KMS-11 (cell line): ENCODE measurements around the gene CRYL1.

Source experiments
- H2AFZ ChIP-seq: fragments of 200-600 bp; sonication (generic); 2 replicates; pipeline ENCODE4 v1.6.1; 2016; ENCODE audit warnings: antibody characterized with exemption, mixed run types, low read depth
- H3K27ac ChIP-seq: fragments of 200-600 bp; sonication (generic); 2 replicates; pipeline ENCODE4 v1.6.1; 2016; ENCODE audit warnings: mild to moderate bottlenecking, mixed run types
- H3K27me3 ChIP-seq: fragments of 200-600 bp; sonication (generic); 2 replicates; pipeline ENCODE4 v1.6.1; 2017; ENCODE audit warnings: mild to moderate bottlenecking, low read depth, mixed run types, moderate library complexity; ENCODE audit not compliant: insufficient read depth
- H3K36me3 ChIP-seq: fragments of 200-600 bp; sonication (generic); 2 replicates; pipeline ENCODE4 v1.6.1; 2017; ENCODE audit warnings: mild to moderate bottlenecking, mixed run types; ENCODE audit not compliant: insufficient read depth
- H3K4me1 ChIP-seq: fragments of 200-600 bp; sonication (generic); 2 replicates; pipeline ENCODE4 v1.6.1; 2016; ENCODE audit warnings: mild to moderate bottlenecking, low read depth, mixed run types; ENCODE audit not compliant: poor library complexity, severe bottlenecking
- H3K4me2 ChIP-seq: fragments of 200-600 bp; sonication (generic); 2 replicates; pipeline ENCODE4 v1.7.0; 2016; ENCODE audit warnings: mild to moderate bottlenecking, mixed run types
- H3K4me3 ChIP-seq: fragments of 200-600 bp; sonication (generic); IDR thresholded peaks from 2 replicates; pipeline ENCODE4 v1.6.1; 2017; ENCODE audit warnings: low read depth, low read length, mixed read lengths; ENCODE audit not compliant: insufficient read depth
- H3K79me2 ChIP-seq: fragments of 200-600 bp; sonication (generic); 2 replicates; pipeline ENCODE4 v1.6.1; 2016; ENCODE audit warnings: low read depth, mixed run types; ENCODE audit not compliant: insufficient read depth
- H3K9ac ChIP-seq: fragments of 200-600 bp; sonication (generic); 2 replicates; pipeline ENCODE4 v1.6.1; 2016; ENCODE audit warnings: mild to moderate bottlenecking, mixed run types
- H4K20me1 ChIP-seq: fragments of 200-600 bp; sonication (generic); 2 replicates; pipeline ENCODE4 v1.6.1; 2016; ENCODE audit warnings: mild to moderate bottlenecking, mixed run types; ENCODE audit not compliant: insufficient read depth
- TF ChIP-seq, protein P1 (sequence below): fragments of 200-600 bp; sonication (generic); conservative IDR thresholded peaks from 2 replicates; pipeline ENCODE4 v1.6.1; 2017; ENCODE audit warnings: low read depth, mild to moderate bottlenecking, antibody characterized with exemption, low read length, moderate library complexity, mixed read lengths

The CRYL1 gene

DNA sequence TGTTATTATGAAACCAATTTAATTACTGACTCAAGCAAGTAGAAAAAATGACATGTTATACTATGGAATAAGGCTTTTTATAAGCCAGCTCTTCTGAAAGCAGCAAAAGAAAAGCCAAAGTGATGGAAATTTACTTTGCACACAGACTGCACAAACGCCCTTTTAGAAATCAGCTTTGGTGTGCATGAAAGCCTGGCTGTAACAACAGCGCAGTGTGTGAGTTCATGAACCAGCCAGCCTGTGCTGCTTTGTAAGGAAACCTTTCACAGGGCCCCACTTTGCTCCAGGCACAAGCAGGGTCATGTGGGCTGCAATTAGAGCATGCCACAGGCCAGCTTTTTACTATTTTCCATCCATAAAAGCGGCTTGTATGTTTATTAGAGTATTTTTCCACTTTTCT, 27.7 kb upstream of the CRYL1 start:
- H3K27me3 ChIP-seq: no peaks in the 10 kb centered on the region
- H3K36me3 ChIP-seq: no peaks in the 10 kb centered on the region
- H3K9ac ChIP-seq: no peak overlapping the region
- H3K4me1 ChIP-seq: no peaks in the 10 kb centered on the region
- no peak overlapping the region for H3K4me3 ChIP-seq
- TF ChIP-seq, protein P1, sequence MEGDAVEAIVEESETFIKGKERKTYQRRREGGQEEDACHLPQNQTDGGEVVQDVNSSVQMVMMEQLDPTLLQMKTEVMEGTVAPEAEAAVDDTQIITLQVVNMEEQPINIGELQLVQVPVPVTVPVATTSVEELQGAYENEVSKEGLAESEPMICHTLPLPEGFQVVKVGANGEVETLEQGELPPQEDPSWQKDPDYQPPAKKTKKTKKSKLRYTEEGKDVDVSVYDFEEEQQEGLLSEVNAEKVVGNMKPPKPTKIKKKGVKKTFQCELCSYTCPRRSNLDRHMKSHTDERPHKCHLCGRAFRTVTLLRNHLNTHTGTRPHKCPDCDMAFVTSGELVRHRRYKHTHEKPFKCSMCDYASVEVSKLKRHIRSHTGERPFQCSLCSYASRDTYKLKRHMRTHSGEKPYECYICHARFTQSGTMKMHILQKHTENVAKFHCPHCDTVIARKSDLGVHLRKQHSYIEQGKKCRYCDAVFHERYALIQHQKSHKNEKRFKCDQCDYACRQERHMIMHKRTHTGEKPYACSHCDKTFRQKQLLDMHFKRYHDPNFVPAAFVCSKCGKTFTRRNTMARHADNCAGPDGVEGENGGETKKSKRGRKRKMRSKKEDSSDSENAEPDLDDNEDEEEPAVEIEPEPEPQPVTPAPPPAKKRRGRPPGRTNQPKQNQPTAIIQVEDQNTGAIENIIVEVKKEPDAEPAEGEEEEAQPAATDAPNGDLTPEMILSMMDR: no peak
- no peaks in the 10 kb centered on the region for H3K79me2 ChIP-seq
- no peak overlapping the region for H3K4me2 ChIP-seq
- H2AFZ ChIP-seq: no peak overlapping the region
- no peak overlapping the region for H3K27ac ChIP-seq
- no peaks in the 10 kb centered on the region for H4K20me1 ChIP-seq

DNA sequence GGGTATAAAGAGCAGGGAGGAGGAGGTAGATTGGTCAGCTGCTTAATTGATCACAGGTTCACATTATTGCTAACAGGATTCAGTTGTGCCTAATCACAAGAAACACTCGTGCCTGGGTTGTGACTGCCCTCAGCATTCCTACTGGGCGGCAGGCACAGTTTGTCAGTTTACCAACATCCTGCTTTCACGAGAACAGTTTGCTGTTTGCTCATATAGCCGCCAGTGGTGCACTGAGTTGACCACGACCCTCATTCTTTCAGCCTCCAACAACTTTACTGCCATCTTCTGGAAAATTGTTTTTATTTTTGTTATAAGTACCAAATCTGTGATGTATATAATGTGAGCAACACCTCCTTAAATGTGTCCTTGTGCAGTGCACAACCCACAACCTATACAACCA, 25.1 kb upstream of the CRYL1 start:
- Histone ChIP-seq H3K9ac (no peak overlapping the region), H3K4me3 (no peak overlapping the region), H2AFZ (no peak overlapping the region)

DNA sequence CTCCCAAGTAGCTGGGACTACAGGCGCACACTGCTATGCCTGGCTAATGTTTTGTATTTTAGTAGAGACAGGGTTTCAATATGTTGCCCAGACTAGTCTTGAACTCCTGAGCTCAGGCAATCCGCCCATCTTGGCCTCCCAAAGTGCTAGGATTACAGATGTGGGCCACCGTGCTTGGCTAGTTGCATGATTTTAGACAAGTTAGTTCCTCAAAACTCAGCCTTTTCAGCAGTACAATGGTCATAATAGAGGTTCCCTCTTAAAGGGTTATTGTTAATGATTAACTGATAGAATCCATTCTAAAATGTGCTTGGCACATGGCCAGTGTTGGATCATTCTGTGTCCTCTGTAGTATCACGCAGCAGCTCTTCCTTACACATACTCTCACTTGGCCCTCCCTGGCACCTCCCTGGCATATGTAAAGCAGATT, 21.8 kb upstream of the CRYL1 start:
- H3K27me3 ChIP-seq: no peaks in the 10 kb centered on the region
- H3K4me1 ChIP-seq: no peaks in the 10 kb centered on the region
- H3K36me3 ChIP-seq: no peaks in the 10 kb centered on the region
- H3K4me3 ChIP-seq: no peak overlapping the region
- no peaks in the 10 kb centered on the region for H3K79me2 ChIP-seq
- H4K20me1 ChIP-seq: no peaks in the 10 kb centered on the region
- no peak overlapping the region for H3K27ac ChIP-seq
- H3K9ac ChIP-seq: no peak overlapping the region
- H3K4me2 ChIP-seq: no peak overlapping the region
- no peak overlapping the region for H2AFZ ChIP-seq
- TF ChIP-seq, protein P1: no peak

More for the DNA sequence above, 25.1 kb upstream of the CRYL1 start:
- Histone ChIP-seq H3K27me3 (no peaks in the 10 kb centered on the region), H3K79me2 (no peaks in the 10 kb centered on the region), H3K4me1 (no peaks in the 10 kb centered on the region), H3K4me2 (no peak overlapping the region), H3K36me3 (no peaks in the 10 kb centered on the region), H4K20me1 (no peaks in the 10 kb centered on the region), H3K27ac (no peak overlapping the region)
- TF ChIP-seq, protein P1: no peak

DNA sequence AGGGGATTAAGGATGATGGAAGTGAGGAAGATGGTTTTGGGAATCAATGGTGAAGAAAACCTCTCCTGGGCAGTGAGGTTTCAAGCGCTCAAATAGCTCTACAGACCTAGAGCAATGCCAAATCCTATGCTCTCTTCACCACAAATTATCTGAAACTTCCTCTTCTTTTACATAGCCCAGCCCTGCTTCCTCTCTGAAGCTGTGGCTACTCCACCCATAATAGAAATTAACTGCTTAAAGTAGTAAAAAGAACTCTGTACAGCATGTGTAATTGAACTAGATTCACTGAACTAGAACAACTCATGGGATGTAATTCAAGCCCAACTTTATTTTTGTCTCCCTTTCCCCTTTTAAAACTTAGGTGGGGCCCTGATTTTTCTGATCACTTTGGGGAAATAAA, 20.9 kb upstream of the CRYL1 start:
- no peak overlapping the region for H3K4me2 ChIP-seq
- no peaks in the 10 kb centered on the region for H3K4me1 ChIP-seq
- no peak overlapping the region for H3K27ac ChIP-seq
- no peak overlapping the region for H3K9ac ChIP-seq
- H3K4me3 ChIP-seq: no peak overlapping the region
- H3K36me3 ChIP-seq: no peaks in the 10 kb centered on the region
- no peaks in the 10 kb centered on the region for H4K20me1 ChIP-seq
- no peak overlapping the region for H2AFZ ChIP-seq
- H3K27me3 ChIP-seq: no peaks in the 10 kb centered on the region
- no peaks in the 10 kb centered on the region for H3K79me2 ChIP-seq
- TF ChIP-seq, protein P1: no peak
